ENCODE measurements around the gene LRRC75B.
"Not testable (repeated sequence)": the region's sequence is repeated elsewhere in the genome, so short reads cannot be mapped to it uniquely, and the experiment has no call there.

Gene LRRC75B

GRCh38 chr22:24592851-24593558 is at the start of gene LRRC75B:
Gene LRRC75B (minus strand): TSS chr22:24593073. CDS start chr22:24593039, 34 bp downstream.
- DNase-seq (ENCODE audit: low read depth), result peak; percentile 86
- peak within 1 kb of the TSS; percentile 25 for H3K4me3 ChIP-seq (ENCODE audit: low read depth, low read length)
- TF ChIP-seq CTCF (IDR thresholded peaks at IDR 0.05; ENCODE audit: low read depth, low read length) (no peak), MYC (IDR thresholded peaks at IDR 0.05; ENCODE audit: low read depth, low read length) (no peak), POLR2A (IDR thresholded peaks at IDR 0.05; ENCODE audit: extremely low read depth, insufficient read length) (no peak)

- not testable (repeated sequence) for DNase-seq (ENCODE audit: low read depth); H3K4me3 ChIP-seq (ENCODE audit: low read depth, low read length)
Observed at GRCh38 chr22:24642307-24642706, 49.4 kb upstream of the LRRC75B start.

GRCh38 chr22:24636513-24636912 is 43.6 kb upstream of the LRRC75B start:
- not testable (repeated sequence) for H3K4me3 ChIP-seq (ENCODE audit: low read depth, low read length); DNase-seq (ENCODE audit: low read depth)

GRCh38 chr22:24634776-24635389 is 42.0 kb upstream of the LRRC75B start:
- not testable (repeated sequence) for H3K4me3 ChIP-seq (ENCODE audit: low read depth, low read length)
- peak; percentile 36 for TF ChIP-seq CTCF (IDR thresholded peaks at IDR 0.05; ENCODE audit: low read depth, low read length)

GRCh38 chr22:24633231-24634023 is 40.6 kb upstream of the LRRC75B start:
- H3K4me3 ChIP-seq (ENCODE audit: low read depth, low read length), result not testable (repeated sequence)
- DNase-seq (ENCODE audit: low read depth), result peak; percentile 6

More at GRCh38 chr22:24634776-24635389, 42.0 kb upstream of the LRRC75B start:
- peak; percentile 73 for DNase-seq (ENCODE audit: low read depth)

- H3K4me3 ChIP-seq (ENCODE audit: low read depth, low read length), result not testable (repeated sequence)
- peak; percentile 57 for DNase-seq (ENCODE audit: low read depth)
Observed at GRCh38 chr22:24632642-24633041, 39.8 kb upstream of the LRRC75B start.

GRCh38 chr22:24631430-24632122 is 38.7 kb upstream of the LRRC75B start:
- H3K4me3 ChIP-seq (ENCODE audit: low read depth, low read length); DNase-seq (ENCODE audit: low read depth): not testable (repeated sequence)

- H3K4me3 ChIP-seq (ENCODE audit: low read depth, low read length), result not testable (repeated sequence)
- peak; percentile 33 for DNase-seq (ENCODE audit: low read depth)
Observed at GRCh38 chr22:24630812-24631427, 38.0 kb upstream of the LRRC75B start.

- not testable (repeated sequence) for H3K4me3 ChIP-seq (ENCODE audit: low read depth, low read length)
- DNase-seq (ENCODE audit: low read depth), result peak; percentile 45
- peak; percentile 41 for TF ChIP-seq CTCF (IDR thresholded peaks at IDR 0.05; ENCODE audit: low read depth, low read length)
Observed at GRCh38 chr22:24629069-24629468, 36.2 kb upstream of the LRRC75B start.

- not testable (repeated sequence) for DNase-seq (ENCODE audit: low read depth)
Observed at GRCh38 chr22:24627911-24628310, 35.0 kb upstream of the LRRC75B start.

GRCh38 chr22:24622596-24622995 is 29.7 kb upstream of the LRRC75B start:
- H3K4me3 ChIP-seq (ENCODE audit: low read depth, low read length); DNase-seq (ENCODE audit: low read depth): not testable (repeated sequence)

More at GRCh38 chr22:24627911-24628310, 35.0 kb upstream of the LRRC75B start:
- H3K4me3 ChIP-seq (ENCODE audit: low read depth, low read length), result not testable (repeated sequence)

GRCh38 chr22:24621244-24621643 is 28.4 kb upstream of the LRRC75B start:
- DNase-seq (ENCODE audit: low read depth); H3K4me3 ChIP-seq (ENCODE audit: low read depth, low read length): not testable (repeated sequence)

GRCh38 chr22:24614794-24615193 is 21.9 kb upstream of the LRRC75B start:
- not testable (repeated sequence) for DNase-seq (ENCODE audit: low read depth); H3K4me3 ChIP-seq (ENCODE audit: low read depth, low read length)

GRCh38 chr22:24609888-24610287 is 17.0 kb upstream of the LRRC75B start:
- not testable (repeated sequence) for H3K4me3 ChIP-seq (ENCODE audit: low read depth, low read length); DNase-seq (ENCODE audit: low read depth)
